Hepatocyte (in vitro differentiated cells): ENCODE measurements around the gene HAND2. TPM values are rescaled to one million over a fixed set of nuclear protein-coding genes. Genes with fewer than 3 reads are reported as not detected.
A peak's percentile ranks its signal among the peaks of the same experiment; 100 is the strongest.

Experiments
- DNase-seq: peaks from one replicate; pipeline ENCODE4 v3.0.0-alpha.2; 2016; ENCODE audit warnings: low spot score
- H2AFZ ChIP-seq: fragments of 200-600 bp; sonication (generic); 2 replicates; pipeline ENCODE4 v1.6.0; 2016; ENCODE audit warnings: antibody characterized with exemption, mild to moderate bottlenecking
- H3K27ac ChIP-seq: fragments of 200-600 bp; sonication (generic); 2 replicates; pipeline ENCODE4 v1.5.1; 2016; ENCODE audit warnings: mild to moderate bottlenecking
- H3K27me3 ChIP-seq: fragments of 200-600 bp; sonication (generic); 2 replicates; pipeline ENCODE4 v1.6.1; 2016
- H3K36me3 ChIP-seq: fragments of 200-600 bp; sonication (generic); replicated peaks from 2 replicates; pipeline ENCODE4 v1.5.1; 2016; ENCODE audit warnings: low read depth; ENCODE audit not compliant: insufficient read depth
- H3K4me1 ChIP-seq: fragments of 200-600 bp; sonication (generic); 2 replicates; pipeline ENCODE4 v1.5.1; 2016; ENCODE audit warnings: mild to moderate bottlenecking, moderate library complexity; ENCODE audit not compliant: insufficient read depth
- H3K4me2 ChIP-seq: fragments of 200-600 bp; sonication (generic); 2 replicates; pipeline ENCODE4 v1.6.0; 2016
- H3K4me3 ChIP-seq: fragments of 200-600 bp; sonication (generic); 2 replicates; pipeline ENCODE4 v1.5.1; 2016; ENCODE audit warnings: mild to moderate bottlenecking
- H3K79me2 ChIP-seq: fragments of 200-600 bp; sonication (generic); 2 replicates; pipeline ENCODE4 v1.6.0; 2017; ENCODE audit warnings: mild to moderate bottlenecking
- H3K9me2 ChIP-seq: fragments of 200-600 bp; sonication (generic); replicated peaks from 2 replicates; pipeline ENCODE4 v1.6.0; 2017; ENCODE audit warnings: mild to moderate bottlenecking; ENCODE audit not compliant: insufficient read depth
- H3K9me3 ChIP-seq: fragments of 200-600 bp; sonication (generic); 2 replicates; pipeline ENCODE4 v1.5.1; 2016; ENCODE audit warnings: low read depth, mild to moderate bottlenecking
- H4K20me1 ChIP-seq: fragments of 200-600 bp; sonication (generic); 2 replicates; pipeline ENCODE4 v1.6.0; 2016; ENCODE audit warnings: mild to moderate bottlenecking; ENCODE audit not compliant: insufficient read depth, poor library complexity, severe bottlenecking
- EZH2 ChIP-seq: fragments of 200-600 bp; sonication (generic); IDR thresholded peaks from 2 replicates; pipeline ENCODE4 v1.6.1; 2016; ENCODE audit warnings: antibody characterized with exemption, mild to moderate bottlenecking, borderline replicate concordance
- EZH2phosphoT487 ChIP-seq: fragments of 200-600 bp; sonication (generic); IDR thresholded peaks from one replicate; pipeline ENCODE4 v1.6.1; 2018; ENCODE audit warnings: antibody characterized with exemption, mild to moderate bottlenecking, low read depth, moderate library complexity; ENCODE audit not compliant: unreplicated experiment, severe bottlenecking
- WGBS: methylation state at CpG from one replicate; pipeline ENCODE4 v1.1.6; 2016; ENCODE audit warnings: low lambda C conversion rate; ENCODE audit errors: missing lambda C conversion rate; 5-methylcytosine and 5-hydroxymethylcytosine counted together
- polyA plus RNA-seq: library from polyadenylated mRNA; unstranded; fragments of >200 nt; fragmentation: Nextera tagmentation; extraction: Ambion mirVana; gene quantifications from 2 replicates; pipeline ENCODE4 v1.2.1, GENCODE V29; 2016
- total RNA-seq: library from RNA; depleted of rRNA; stranded (reverse); fragments of >200 nt; gene quantifications from 2 replicates; pipeline ENCODE4 v1.2.3, GENCODE V29; 2014
- TF ChIP-seq, protein P1 (sequence below): fragments of 200-600 bp; sonication (generic); IDR thresholded peaks from 2 replicates; pipeline ENCODE4 v1.5.1; 2016; ENCODE audit warnings: antibody characterized with exemption, mild to moderate bottlenecking; ENCODE audit not compliant: poor library complexity

HAND2 gene
- total and polyA plus RNA-seq, 2 experiments from 2014 or later, result 69.7 to 141 TPM

- H3K4me1 ChIP-seq, result peaks cover 38% of the 10 kb centered on the region
- H2AFZ ChIP-seq, result peak overlapping the region; percentile 25
- peak; percentile 69 for DNase-seq
- H3K27me3 ChIP-seq, result peaks cover 88% of the 10 kb centered on the region
- H3K9me2 ChIP-seq, result no peaks in the 10 kb centered on the region
- H3K9me3 ChIP-seq, result no peaks in the 10 kb centered on the region
- WGBS, result 18% methylated on average over 31 of the region's 31 CpGs
- no peaks in the 10 kb centered on the region for H3K36me3 ChIP-seq
- TF ChIP-seq EZH2, result peak; percentile 40
- TF ChIP-seq, protein P1, sequence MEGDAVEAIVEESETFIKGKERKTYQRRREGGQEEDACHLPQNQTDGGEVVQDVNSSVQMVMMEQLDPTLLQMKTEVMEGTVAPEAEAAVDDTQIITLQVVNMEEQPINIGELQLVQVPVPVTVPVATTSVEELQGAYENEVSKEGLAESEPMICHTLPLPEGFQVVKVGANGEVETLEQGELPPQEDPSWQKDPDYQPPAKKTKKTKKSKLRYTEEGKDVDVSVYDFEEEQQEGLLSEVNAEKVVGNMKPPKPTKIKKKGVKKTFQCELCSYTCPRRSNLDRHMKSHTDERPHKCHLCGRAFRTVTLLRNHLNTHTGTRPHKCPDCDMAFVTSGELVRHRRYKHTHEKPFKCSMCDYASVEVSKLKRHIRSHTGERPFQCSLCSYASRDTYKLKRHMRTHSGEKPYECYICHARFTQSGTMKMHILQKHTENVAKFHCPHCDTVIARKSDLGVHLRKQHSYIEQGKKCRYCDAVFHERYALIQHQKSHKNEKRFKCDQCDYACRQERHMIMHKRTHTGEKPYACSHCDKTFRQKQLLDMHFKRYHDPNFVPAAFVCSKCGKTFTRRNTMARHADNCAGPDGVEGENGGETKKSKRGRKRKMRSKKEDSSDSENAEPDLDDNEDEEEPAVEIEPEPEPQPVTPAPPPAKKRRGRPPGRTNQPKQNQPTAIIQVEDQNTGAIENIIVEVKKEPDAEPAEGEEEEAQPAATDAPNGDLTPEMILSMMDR, result no peak
- peak; percentile 35 for TF ChIP-seq EZH2phosphoT487
- H3K4me2 ChIP-seq, result peak overlapping the region; percentile 77
- peak overlapping the region; percentile 92 for H3K27ac ChIP-seq
- peaks cover 18% of the 10 kb centered on the region for H3K79me2 ChIP-seq
- H3K4me3 ChIP-seq, result peak overlapping the region; percentile 29
- H4K20me1 ChIP-seq, result no peaks in the 10 kb centered on the region
Observed at GRCh38 chr4:173519111-173520101, 10.6 kb downstream of the HAND2 start.

DNA sequence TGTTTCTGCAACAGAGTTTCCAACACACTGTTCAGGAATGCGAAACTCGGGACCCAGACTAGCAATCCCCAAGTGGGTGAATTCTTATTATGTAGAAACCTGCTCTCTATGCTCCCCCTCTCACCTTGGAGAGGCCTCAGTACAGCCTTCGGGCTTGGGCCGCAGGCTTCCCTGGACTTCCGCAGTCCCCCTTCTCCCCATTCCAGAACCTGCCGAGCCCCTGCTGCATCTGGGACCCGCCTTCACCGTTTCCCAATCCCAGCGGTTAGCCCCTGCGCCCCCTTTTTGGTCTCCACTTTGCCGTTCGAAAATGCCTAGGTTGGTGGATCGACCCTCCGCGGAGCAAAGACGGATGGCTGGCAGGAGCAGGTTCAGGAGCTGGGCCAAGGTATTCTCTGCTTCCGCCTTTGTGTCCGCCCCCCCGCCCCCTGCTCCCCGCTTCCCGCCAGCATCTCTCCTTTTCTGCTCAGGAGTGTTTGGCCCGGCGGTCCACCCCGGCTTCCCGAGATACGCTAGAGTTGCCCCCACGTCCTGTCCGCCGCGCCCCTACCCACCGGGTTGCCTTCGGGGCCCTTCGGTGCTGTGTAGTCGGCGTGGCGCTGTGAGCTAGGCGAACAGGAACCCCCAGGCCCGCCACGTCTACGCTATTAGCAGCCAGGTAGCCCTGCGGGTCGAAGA is 11.5 kb downstream of the HAND2 start:
- Histone ChIP-seq H3K27me3 (peaks cover 82% of the 10 kb centered on the region), H3K27ac (peak overlapping the region; percentile 92), H3K4me3 (peak overlapping the region; percentile 29), H3K79me2 (peaks cover 15% of the 10 kb centered on the region), H4K20me1 (no peaks in the 10 kb centered on the region), H3K36me3 (no peaks in the 10 kb centered on the region), H3K9me2 (no peaks in the 10 kb centered on the region), H3K4me2 (peak overlapping the region; percentile 77), H2AFZ (peak overlapping the region; percentile 25), H3K9me3 (no peaks in the 10 kb centered on the region), H3K4me1 (peaks cover 38% of the 10 kb centered on the region)
- 15% methylated on average over 40 of the region's 42 CpGs for WGBS
- peak; percentile 36 for DNase-seq
- TF ChIP-seq EZH2, result no peak
- TF ChIP-seq, protein P1, result no peak
- TF ChIP-seq EZH2phosphoT487, result no peak

- H3K9me2 ChIP-seq, result no peaks in the 10 kb centered on the region
- peak; percentile 39 for DNase-seq
- TF ChIP-seq, protein P1, result no peak
- TF ChIP-seq EZH2phosphoT487, result no peak
- TF ChIP-seq EZH2, result no peak
- peaks cover 38% of the 10 kb centered on the region for H3K4me1 ChIP-seq
- no peaks in the 10 kb centered on the region for H4K20me1 ChIP-seq
- peaks cover 83% of the 10 kb centered on the region for H3K27me3 ChIP-seq
- H3K4me2 ChIP-seq, result peak overlapping the region; percentile 77
- no peaks in the 10 kb centered on the region for H3K36me3 ChIP-seq
- H2AFZ ChIP-seq, result peak overlapping the region; percentile 21
- H3K79me2 ChIP-seq, result peaks cover 15% of the 10 kb centered on the region
- H3K27ac ChIP-seq, result peak overlapping the region; percentile 92
- no peaks in the 10 kb centered on the region for H3K9me3 ChIP-seq
- peak overlapping the region; percentile 29 for H3K4me3 ChIP-seq
- WGBS, result 24% methylated on average over 24 of the region's 24 CpGs
Observed at GRCh38 chr4:173517781-173518424, 12.1 kb downstream of the HAND2 start.
